Chondrocyte (in vitro differentiated cells): ENCODE measurements around the gene ZC3H12C. TPM values are rescaled to one million over a fixed set of nuclear protein-coding genes. Genes with fewer than 3 reads are reported as not detected.

ENCODE experiments used
- DNase-seq: peaks from one replicate; pipeline ENCODE4 v3.0.0; 2021; ENCODE audit warnings: mixed read lengths, low spot score
- H3K27ac Mint-ChIP-seq: one replicate; pipeline ENCODE4 v1.8.0; 2021; ENCODE audit warnings: mild to moderate bottlenecking, moderate library complexity, mixed read lengths; ENCODE audit not compliant: unreplicated experiment
- H3K27me3 Mint-ChIP-seq: 2 replicates; pipeline ENCODE4 v1.8.0; 2021; ENCODE audit warnings: low read depth, mixed read lengths
- H3K36me3 Mint-ChIP-seq: 2 replicates; pipeline ENCODE4 v1.8.0; 2021; ENCODE audit warnings: low read depth, mixed read lengths
- H3K4me1 Mint-ChIP-seq: 2 replicates; pipeline ENCODE4 v1.8.0; 2021; ENCODE audit warnings: low read depth, mild to moderate bottlenecking, mixed read lengths
- H3K4me3 Mint-ChIP-seq: one replicate; pipeline ENCODE4 v1.8.0; 2021; ENCODE audit warnings: mild to moderate bottlenecking, moderate library complexity, mixed read lengths; ENCODE audit not compliant: unreplicated experiment
- H3K9me3 Mint-ChIP-seq: 2 replicates; pipeline ENCODE4 v1.8.0; 2021; ENCODE audit warnings: low read depth, mixed read lengths
- total RNA-seq: library from RNA; stranded (reverse); gene quantifications from 3 replicates; pipeline ENCODE4 v1.2.1, GENCODE V29; 2021
- TF ChIP-seq, protein P1 (sequence below): fragments of 200-600 bp; sonication (generic); IDR thresholded peaks from 2 replicates; pipeline ENCODE4 v1.5.0; 2021; ENCODE audit warnings: antibody characterized with exemption, mild to moderate bottlenecking, moderate library complexity

Gene ZC3H12C
- total RNA-seq, 1 donor from 2014 or later = 10.1 TPM

DNA sequence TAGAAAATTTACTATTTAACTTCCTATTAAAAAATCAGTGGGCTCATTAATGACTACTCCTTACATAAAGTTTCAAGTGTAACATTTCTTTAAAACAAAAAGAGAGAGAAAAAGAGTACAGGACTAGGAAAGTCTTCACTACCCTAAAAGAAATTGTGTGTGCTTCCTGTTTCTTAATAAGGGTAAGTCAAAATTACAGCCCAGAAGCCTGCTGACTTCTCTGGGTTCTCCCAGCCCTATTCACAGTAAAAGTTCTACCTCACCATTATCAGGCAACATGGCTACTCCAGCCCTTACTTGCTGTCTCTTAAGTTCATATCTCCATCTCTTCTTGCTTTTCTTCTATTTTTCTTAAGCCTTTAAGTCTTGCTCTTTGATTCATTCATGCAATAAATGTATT, 20.3 kb upstream of the ZC3H12C start:
- Mint-ChIP-seq H3K4me3 (no peak overlapping the region), H3K4me1 (peaks cover 25% of the 10 kb centered on the region), H3K36me3 (no peaks in the 10 kb centered on the region), H3K27ac (no peak overlapping the region), H3K9me3 (no peaks in the 10 kb centered on the region), H3K27me3 (no peaks in the 10 kb centered on the region)
- DNase-seq = no peak
- TF ChIP-seq, protein P1, sequence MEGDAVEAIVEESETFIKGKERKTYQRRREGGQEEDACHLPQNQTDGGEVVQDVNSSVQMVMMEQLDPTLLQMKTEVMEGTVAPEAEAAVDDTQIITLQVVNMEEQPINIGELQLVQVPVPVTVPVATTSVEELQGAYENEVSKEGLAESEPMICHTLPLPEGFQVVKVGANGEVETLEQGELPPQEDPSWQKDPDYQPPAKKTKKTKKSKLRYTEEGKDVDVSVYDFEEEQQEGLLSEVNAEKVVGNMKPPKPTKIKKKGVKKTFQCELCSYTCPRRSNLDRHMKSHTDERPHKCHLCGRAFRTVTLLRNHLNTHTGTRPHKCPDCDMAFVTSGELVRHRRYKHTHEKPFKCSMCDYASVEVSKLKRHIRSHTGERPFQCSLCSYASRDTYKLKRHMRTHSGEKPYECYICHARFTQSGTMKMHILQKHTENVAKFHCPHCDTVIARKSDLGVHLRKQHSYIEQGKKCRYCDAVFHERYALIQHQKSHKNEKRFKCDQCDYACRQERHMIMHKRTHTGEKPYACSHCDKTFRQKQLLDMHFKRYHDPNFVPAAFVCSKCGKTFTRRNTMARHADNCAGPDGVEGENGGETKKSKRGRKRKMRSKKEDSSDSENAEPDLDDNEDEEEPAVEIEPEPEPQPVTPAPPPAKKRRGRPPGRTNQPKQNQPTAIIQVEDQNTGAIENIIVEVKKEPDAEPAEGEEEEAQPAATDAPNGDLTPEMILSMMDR = no peak

DNA sequence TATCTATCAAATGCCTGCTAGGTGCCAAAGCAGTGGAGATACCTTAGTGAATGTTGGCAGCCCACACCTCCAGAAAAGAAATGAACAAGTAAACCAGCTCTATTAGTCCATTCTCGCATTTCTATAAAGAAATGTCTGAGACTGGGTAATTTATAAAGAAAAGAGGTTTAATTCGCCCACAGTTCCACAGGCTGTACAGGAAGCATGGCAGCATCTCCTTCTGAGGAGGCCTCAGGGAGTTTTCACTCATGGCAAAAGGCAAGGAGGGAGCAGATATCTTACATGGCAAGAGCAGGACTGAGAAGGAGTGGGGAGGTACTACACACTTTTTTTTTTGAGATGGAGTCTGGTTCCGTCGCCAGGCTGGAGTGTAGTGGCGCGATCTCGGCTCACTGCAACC, 18.7 kb upstream of the ZC3H12C start:
- peaks cover 17% of the 10 kb centered on the region for H3K4me1 Mint-ChIP-seq
- no peaks in the 10 kb centered on the region for H3K27me3 Mint-ChIP-seq
- no peak overlapping the region for H3K27ac Mint-ChIP-seq
- peaks cover 3% of the 10 kb centered on the region for H3K9me3 Mint-ChIP-seq
- TF ChIP-seq, protein P1 = no peak
- H3K36me3 Mint-ChIP-seq = no peaks in the 10 kb centered on the region
- H3K4me3 Mint-ChIP-seq = no peak overlapping the region
- DNase-seq = no peak

DNA sequence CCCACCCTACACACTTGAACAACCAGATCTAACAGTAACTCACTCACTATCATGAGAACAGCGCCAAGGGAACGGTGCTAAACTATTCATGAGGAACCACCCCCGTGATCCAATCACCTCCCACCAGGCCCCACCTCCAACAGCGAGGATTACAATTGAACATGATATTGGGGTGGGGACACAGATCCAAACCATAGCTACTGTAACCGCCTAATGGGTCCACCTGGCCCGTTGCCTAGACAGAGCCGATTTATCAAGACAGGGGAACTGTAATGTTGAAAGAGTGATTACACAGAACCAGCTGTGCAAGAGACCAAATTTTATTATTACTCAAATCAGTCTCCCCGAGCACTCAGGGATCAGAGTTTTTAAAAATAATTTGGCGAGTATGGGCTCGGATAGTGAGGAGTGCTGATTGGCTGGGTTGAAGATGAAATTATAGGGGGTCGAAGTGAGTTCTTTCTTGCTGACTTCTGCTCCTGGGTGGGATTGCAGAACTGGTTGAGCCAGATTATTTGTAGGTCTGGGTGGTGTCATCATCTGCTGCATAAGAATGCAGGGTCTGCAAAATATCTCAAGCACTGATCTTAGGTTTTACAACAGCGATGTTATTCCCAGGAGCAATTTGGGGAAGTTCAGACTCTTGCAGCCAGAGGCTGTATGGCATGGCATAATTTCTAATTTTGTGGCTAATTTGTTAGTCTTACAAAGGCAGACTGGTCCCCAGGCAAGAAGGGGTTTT, 17.9 kb upstream of the ZC3H12C start:
- Mint-ChIP-seq H3K4me3 (no peak overlapping the region), H3K4me1 (peaks cover 9% of the 10 kb centered on the region), H3K36me3 (no peaks in the 10 kb centered on the region), H3K27me3 (no peaks in the 10 kb centered on the region), H3K9me3 (peaks cover 3% of the 10 kb centered on the region), H3K27ac (no peak overlapping the region)
- TF ChIP-seq, protein P1 = no peak
- no peak for DNase-seq

DNA sequence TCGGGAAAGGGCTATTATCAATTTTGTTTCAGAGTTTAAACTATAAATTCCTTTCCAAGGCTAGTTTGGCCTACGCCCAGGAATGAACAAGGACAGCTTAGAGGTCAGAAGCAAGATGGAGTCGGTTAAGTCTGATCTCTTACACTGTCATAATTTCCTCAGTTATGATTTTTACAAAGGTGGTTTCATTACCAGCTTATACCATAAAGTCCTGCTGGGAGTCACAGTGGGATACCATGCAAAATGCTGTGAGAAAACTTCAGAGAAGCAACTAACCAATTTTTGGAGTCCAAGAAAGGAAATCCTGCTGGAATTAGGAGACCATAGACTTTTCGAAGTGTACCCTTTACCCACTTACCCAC, 17.4 kb upstream of the ZC3H12C start:
- peaks cover 3% of the 10 kb centered on the region for H3K9me3 Mint-ChIP-seq
- no peaks in the 10 kb centered on the region for H3K36me3 Mint-ChIP-seq
- TF ChIP-seq, protein P1 = no peak
- H3K27ac Mint-ChIP-seq = no peak overlapping the region
- peaks cover 7% of the 10 kb centered on the region for H3K4me1 Mint-ChIP-seq
- H3K4me3 Mint-ChIP-seq = no peak overlapping the region
- H3K27me3 Mint-ChIP-seq = no peaks in the 10 kb centered on the region
- DNase-seq = no peak

DNA sequence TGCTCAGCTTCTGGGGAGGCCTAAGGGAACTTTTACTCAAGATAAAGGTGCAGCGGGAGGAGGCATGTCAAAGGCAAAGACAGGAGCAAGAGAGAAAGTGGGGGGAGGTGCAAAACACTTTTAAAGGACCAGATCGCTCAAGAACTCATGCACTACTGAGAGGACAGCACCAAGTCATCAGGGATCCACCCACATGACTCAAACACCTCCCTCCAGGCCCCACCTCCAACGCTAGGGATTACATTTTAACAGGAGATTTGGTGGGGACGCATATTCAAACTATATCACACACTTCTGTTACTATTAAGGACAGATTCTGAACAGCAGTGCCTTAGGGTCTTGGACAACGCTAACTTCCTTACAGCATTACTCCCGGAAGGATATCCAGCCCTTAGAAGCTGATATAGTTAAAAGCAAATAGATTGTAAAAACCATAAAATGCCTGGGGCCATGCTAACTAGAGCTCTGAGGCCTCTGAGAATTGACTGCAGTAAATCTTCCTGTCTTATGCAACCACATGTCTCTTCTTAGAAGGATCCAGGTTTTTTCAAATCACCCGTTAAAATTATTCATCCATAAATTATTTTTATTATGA, 16.7 kb upstream of the ZC3H12C start:
- H3K9me3 Mint-ChIP-seq = peaks cover 3% of the 10 kb centered on the region
- TF ChIP-seq, protein P1 = no peak
- no peaks in the 10 kb centered on the region for H3K36me3 Mint-ChIP-seq
- H3K27me3 Mint-ChIP-seq = no peaks in the 10 kb centered on the region
- no peak overlapping the region for H3K4me3 Mint-ChIP-seq
- no peak overlapping the region for H3K27ac Mint-ChIP-seq
- no peak for DNase-seq
- peaks cover 7% of the 10 kb centered on the region for H3K4me1 Mint-ChIP-seq
